GM21381 (cell line): ENCODE data around the gene SYT15.
"Not testable (repeated sequence)": the region's sequence is repeated elsewhere in the genome, so short reads cannot be mapped to it uniquely, and the experiment has no call there.

Source experiments
- ATAC-seq: cut with Tn5 transposase; IDR thresholded peaks from one replicate; pipeline ENCODE4 v1.9.1; 2021; ENCODE audit warnings: mild to moderate bottlenecking, moderate library complexity; ENCODE audit not compliant: unreplicated experiment

The SYT15 gene

DNA sequence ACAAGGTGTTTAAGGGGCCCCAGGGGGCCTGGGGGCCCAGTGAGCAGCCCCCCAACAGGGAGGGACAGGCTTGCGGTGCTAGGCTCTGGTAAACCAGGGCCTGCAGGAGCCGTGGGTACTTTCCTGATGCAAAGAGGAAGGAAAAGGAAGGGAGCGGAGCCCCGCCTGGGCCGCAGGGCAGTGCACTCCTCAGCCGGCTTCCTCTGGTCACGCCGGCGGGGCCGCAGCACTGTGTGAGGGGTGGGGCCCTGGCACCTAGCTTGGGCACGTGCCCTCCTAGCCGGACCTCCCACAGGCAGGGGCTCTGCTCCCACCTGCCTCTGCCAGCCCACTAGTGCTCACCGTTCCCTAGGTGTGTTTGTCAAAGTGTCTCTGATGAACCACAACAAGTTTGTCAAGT, 6.3 kb downstream of the SYT15 start:
- not testable (repeated sequence) for ATAC-seq

DNA sequence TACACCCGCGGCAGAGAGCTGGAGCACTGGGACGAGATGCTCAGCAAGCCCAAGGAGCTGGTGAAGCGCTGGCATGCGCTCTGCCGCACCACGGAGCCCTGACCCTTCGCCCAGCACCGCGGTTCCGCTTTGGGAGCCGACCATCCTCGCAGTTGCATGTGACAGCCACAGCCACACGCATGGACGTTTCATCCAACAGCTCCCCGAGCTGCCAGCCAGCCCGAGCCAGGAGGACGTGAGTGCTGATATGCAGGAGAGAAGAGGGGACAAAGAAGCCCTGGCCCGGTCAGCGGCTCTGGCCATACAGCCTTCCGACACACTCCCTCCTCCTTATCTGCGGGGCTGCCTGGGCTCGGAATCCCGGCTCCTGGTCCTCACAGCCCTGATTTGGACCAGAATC, 8.6 kb downstream of the SYT15 start:
- not testable (repeated sequence) for ATAC-seq

DNA sequence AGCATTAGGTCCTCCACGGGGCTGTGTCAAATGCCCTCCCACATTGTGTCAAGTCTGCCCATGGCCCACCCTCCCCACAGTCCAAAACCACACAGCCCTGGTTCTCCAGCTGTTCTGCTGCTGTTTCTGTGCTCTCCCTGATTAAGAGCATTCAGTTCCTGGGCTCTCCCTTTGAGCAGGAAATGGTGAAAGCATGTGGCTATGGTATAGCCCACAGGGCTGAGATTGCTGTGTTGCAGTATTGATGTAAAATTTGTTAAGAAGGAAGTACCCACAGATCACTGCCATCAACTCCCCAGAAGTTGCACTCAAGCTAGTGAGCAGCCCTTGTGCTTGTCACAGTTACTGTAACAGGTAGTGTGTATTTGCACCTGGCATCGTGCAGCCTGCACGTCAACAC, 9.3 kb downstream of the SYT15 start:
- not testable (repeated sequence) for ATAC-seq

DNA sequence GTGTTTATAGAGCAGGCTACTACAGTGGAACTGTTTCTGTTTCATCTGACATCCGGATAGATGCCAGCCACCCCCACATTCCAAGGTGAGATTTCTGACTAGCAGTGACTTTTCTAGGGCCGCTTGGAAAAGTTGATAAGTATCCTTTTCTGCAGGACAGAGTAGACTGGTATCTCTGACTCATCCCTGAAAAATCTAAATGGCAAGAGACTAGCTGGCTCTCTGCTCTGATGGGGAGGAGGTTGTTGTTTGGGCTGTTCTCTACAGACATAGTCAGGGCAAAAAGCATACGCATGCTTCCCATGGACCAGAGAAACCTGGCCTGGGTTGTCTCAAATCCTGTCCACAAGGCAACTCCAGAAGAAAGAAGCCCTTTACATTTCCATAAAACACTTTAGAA, 10.7 kb downstream of the SYT15 start:
- ATAC-seq = not testable (repeated sequence)

DNA sequence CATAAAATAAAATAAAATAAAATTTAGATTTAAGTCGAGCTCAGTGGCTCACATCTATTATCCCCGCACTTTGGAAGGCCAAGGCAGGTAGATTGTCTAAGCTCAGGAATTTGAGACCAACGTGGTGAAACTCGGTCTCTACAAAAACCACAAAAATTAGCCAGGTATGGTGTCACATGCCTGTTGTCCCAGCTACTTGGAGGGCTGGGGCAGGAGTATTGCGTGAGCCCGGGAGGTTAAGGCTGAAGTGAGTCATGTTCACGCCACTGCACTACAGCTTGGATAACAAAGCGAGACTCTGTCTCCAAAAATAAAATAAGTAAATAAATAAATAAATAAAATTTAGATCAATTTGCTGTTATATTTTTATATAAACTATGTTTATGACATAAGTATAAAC, 12.1 kb downstream of the SYT15 start:
- ATAC-seq = not testable (repeated sequence)

DNA sequence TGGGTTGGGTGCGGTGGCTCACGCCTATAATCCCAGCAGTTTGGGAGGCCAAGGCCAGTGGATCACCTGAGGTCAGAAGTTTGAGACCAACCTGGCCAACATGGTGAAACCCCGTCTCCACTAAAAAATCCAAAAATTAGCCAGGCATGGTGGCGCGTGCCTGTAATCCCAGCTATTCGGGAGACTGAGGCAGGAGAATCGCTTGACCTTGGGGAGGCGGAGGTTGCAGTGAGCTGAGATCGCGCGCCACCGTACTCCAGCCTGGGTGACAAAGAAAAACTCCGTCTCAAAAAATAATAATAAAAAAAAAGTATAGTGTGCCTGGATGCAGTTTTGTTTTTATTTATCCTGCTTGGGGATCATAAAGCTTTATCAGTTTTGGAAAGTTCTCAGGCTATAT, 14.4 kb downstream of the SYT15 start:
- ATAC-seq = not testable (repeated sequence)

DNA sequence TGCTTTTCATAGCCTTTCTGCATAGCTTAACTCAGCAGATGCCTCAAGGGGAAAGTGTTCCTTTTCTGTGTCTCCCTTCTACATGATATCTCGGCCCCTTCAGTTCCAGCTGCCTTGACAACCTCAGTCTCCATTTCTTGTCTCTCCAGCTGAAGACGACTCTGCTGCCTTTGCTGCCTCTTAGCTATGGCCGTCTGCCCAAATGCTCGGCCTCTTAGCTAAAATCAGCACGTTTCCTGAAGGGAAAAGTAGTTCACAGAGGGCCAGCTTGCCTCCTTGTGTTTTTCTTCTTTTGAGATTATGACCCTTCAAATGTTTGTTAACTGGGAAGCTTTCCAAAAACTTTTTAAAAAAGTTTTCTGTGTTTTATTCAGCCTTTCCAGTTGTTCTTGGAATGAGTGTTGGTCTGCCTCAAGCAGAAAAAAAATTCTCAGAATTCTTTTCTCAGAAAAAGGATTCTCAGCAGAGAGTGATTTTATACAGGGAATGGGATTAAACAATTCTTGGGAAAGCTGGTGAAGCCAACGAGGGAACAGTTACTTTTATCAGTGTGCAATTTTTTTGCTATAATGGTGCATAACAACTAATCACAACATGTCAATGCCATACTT, 15.6 kb downstream of the SYT15 start:
- ATAC-seq = not testable (repeated sequence)

DNA sequence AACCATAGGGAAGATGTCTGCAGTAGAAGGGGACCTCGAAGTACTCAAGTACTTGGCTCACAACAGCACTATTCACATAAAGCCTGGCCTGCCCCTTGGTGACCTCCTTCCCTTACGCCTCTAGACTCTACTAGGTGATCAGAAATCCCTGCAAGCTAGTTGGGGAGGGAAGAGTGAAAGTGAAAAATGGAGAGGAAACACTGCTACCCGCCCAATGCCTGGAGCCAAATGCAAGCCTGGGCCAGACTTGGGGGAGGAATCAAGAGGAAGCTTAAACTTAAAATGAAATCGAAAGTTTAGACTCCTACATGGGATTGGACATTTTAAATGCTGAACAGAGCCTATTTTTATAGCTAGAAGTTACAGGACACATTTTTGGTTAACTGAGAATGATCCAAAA, 17.6 kb downstream of the SYT15 start:
- ATAC-seq = not testable (repeated sequence)

DNA sequence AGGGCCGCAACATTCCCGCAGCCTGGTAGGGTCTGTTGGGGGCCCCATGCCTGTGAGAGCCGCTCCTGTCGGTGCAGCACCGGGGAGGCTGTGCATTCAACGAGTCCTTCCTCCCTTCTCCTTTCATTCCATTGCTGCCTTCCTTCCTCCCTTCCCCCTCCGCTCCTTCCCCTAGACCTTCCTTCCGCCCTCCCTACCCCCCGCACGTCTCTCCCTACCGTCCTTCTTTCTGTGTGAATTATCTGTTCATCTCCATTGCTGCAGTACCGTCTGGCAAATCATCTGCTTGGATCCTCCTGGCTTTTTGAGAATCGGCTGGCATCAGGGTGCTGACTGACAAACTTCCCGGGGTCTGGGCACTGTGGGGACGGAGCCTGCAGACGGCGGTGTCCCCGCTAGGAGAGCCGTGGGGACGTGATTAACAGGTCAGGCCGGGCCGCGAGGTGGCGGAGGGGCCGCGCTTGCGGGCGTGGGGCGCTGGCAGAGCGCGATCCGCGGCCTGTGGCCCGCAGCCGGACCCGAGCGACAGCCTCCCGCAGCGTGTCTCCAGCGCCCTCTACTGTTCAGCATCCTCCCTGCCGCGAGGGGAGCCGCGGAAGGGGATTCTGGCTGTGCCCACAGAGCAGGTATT, 18.8 kb downstream of the SYT15 start:
- ATAC-seq = peak; percentile 83

DNA sequence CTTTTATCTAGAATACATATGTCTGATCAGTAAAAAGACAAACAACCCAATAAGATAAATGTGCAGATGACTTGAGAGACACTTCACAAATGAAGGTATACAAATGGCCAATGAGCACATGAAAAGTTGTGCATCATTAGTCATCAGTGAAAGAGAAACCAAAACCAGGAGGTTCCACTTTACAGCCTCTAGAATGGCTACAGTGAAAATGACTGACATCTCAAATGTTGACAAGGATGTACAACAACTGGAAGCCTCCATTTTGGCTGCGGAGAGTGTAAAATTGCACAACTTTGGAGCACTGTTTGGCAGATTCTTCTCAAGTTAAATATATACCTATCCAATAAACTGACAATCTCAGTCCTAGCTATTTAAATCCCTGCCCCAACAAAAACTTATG, 21.6 kb downstream of the SYT15 start:
- peak; percentile 57 for ATAC-seq

DNA sequence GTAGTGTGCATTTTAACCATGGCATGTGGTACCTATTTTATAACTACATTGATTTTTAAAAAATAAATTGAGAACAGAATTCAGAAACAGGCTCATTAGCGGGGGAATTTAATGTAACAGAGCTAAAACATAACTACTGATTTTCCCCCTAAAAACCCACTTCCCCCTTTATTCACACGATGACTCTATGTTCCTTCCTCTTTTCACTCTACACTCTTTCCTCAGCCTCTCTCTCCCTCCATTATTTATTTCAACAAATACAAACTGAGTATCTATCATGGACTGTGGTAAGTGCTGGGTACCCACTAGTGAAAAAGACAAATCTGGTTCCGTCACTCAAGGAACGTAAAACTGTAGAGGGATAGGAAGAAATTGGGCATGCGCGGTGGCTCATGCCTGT, 36.6 kb downstream of the SYT15 start:
- not testable (repeated sequence) for ATAC-seq

DNA sequence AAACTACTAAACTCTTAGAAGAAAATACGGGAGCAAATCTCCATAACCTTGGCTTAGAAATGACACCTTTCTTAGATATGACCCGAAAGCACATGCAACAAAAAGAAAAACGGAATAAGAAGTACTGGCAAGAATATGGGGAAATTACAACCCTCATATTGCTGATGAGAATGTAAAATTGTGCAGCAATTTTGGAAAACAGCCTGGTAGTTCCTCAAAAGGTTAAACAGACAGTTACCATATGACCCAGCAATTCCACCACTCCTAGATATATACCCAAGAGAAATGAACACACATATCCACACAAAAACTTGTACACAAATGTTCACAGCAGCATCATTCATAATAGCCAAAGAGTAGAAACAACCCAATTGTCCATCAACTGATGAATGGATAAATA, 37.3 kb downstream of the SYT15 start:
- not testable (repeated sequence) for ATAC-seq

DNA sequence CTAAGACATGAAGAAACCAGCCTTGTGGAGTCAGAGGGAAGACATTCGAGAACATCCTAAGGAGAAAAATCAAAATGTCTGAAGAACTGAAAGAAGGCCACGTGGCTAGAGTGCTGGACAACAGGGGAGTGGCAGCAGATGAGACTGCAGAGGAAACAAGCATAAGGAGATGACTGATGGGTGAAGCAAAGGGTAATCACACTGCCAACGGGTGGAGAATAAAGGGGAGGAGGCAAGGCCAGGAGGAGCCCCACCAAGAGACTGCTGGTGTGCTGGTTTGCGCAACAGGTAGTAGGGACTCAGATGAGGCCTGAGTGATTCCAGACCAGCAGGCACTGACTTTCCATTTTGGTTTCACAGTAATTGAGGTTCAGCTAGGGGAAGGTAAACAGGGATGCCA, 38.2 kb downstream of the SYT15 start:
- not testable (repeated sequence) for ATAC-seq

DNA sequence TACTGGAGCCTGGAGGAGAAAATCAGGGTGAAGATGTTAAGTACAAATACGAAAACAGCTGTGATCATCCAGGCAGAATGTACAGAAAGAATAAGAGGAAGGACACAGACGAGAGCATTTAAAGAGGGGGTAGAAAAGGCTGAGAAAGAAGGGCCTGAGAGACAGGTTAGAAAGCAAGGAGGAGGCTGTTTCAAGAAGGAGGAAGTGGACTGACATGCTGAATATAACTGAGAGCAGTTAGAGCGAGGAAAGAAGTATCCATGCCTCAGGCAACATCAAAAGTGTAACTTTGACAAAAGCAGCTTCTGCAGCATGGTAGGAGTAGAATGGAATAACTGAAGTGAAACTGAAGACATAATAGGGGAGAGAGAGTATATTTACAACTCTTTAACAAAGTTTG, 39.0 kb downstream of the SYT15 start:
- not testable (repeated sequence) for ATAC-seq

DNA sequence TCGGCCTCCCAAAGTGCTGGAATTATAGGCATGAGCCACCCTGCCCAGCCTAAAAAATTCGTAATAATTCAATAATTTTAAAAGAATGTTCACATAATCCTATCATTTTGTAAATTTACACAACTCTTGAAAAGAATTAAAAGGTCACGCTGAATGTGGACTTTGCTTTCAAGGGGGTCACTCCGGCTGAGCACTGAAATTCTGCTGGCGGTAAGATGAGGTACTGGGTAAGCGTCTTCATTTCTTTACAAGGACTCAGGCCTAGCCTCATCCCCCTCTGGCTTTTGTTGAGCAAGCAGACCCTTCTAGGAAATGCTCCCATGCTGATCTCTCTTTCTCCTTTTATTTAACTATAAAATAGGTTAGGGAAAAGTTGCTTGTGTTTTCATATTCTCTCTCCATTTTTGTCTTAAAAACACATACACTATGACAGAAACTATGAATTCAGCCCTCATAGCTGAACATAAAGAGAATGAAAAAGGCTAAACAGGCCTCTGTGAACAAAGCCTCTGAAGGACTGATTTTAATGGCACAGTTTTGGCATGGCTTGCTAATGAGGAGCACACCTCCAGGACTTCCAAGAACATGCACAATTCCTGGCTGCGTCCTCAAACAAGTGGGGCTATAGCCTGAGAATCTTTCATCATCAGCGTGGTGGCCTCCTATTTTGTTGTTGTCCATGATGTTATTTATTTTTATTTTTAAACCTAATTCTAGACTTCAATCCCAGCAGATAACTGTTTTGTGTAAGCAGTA, 45.1 kb downstream of the SYT15 start:
- ATAC-seq = not testable (repeated sequence)

DNA sequence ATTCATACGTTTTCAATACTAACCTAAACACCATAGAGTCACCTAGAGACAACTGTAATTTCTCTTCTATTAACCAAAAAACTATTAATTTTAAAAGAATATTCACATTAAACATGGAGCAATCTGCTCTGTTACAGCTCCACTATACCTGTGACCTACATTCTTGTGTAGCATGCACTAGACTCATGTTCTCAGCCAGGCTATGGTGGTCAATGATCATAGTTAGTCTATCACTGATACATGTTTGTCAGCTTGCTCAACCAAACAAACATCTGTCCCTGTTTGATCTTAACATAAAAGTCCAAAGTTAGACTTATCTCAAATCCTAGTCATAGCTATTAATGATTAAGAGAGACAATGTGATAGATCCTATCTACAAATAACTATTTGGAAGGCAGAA, 50.9 kb downstream of the SYT15 start:
- not testable (repeated sequence) for ATAC-seq

DNA sequence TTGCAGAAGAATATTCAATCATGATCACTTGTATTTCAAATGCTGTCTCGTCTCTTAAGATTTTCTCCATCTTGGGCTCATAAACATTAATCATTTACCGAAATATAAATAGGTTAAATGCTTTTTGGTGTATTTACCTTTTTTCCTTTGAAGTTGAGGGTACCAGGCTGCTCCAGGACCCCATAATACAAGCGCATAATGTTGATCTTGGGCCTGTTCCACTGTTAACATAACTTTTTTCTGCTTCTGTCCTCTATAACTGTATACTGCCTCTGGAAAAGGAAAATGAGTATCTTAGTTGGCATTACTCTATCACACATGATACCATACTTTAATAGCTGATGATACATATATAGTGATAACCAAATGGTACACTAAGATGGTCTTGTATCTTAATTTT, 51.9 kb downstream of the SYT15 start:
- not testable (repeated sequence) for ATAC-seq

DNA sequence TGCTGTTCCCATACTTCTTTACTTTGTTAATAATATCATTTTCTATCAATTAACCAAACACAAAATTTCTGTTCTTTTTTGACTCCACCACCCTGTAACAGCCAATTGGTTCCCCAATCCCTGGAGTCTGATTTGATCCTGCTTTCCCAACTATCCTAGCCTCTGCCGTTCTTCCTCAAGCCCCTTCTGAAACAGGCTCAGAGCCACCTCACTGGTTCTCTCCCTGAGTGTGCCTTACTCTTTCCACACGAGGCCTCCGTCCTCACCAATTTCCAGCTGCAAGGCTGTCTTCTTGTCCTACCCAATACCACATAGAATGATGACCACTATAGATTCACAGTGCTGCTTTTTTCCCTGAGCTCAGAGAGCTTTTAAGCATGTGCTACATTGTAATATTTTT, 52.8 kb downstream of the SYT15 start:
- ATAC-seq = not testable (repeated sequence)

DNA sequence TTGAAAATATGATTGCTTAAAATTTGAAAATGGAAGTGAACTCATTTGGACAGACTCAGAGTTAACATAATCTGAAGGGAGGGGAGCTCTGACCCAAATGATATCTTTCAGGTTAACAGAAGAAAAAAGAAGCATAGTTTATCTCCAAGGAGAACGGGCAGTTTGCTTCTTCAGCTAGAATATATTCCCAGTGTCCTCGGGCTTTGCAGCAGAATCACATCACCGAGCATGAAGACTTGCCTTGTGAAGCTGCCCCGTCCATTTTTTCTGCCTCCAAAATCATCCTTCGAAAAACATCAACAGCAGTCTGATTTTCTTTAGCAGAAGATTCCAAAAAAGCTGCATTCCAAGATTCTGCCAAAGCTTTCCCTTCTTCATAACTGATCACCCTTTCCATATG, 55.8 kb downstream of the SYT15 start:
- not testable (repeated sequence) for ATAC-seq

DNA sequence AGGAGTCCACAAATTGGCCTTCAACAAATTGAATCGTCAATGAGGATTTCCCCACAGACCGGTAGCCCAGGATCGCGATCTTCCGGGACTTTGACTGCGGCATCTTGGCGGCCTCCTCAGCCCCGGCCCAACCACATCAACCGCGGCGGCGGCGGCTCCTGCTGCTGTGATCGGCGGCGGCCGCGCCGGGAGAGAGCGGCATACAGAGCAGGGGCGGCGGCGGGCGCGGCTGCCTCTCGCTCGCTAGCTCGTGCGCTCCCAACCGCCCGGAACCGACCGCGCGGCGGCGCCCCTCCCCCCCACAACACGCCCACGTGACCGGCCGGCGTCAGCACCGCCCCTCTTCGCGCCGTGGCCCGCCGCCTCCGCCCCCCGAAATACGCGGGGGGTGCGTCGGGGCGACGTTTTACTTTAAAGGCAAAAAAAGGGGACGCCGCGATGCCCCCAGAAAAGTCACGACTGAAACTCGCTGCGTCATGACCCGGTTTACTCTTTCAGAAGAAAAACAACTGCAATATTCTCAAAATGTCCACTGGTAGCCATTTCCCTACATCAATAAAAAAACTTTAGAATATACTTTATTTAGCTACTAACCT, 56.5 kb downstream of the SYT15 start:
- peak; percentile 81 for ATAC-seq

DNA sequence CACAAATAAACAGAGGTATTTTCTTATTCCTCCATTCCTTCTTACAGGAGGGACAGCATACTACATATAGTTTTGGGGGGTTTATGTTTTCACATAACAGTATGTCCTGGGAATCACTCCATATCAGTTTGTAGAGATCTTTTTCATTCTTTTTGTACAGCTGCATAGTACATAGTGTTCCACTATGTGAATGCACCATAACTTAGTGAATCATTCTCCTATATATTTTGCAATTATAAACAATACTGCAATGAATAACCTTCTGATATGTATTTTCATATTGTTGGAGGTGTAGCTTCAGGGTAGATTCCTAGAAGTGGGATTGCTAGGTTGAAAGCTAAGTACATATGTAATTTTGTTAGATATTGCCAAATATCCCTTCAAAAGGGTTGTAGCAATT, 61.1 kb downstream of the SYT15 start:
- ATAC-seq = not testable (repeated sequence)
